Measurements from ENCODE around the gene POLN. TPM values are rescaled to one million over a fixed set of nuclear protein-coding genes. Genes with fewer than 3 reads are reported as not detected.

Gene POLN
- total and polyA plus RNA-seq, 2 of the 4 experiments (the other 2 are of a cell fraction) = 0.63 to 0.72 TPM

DNA sequence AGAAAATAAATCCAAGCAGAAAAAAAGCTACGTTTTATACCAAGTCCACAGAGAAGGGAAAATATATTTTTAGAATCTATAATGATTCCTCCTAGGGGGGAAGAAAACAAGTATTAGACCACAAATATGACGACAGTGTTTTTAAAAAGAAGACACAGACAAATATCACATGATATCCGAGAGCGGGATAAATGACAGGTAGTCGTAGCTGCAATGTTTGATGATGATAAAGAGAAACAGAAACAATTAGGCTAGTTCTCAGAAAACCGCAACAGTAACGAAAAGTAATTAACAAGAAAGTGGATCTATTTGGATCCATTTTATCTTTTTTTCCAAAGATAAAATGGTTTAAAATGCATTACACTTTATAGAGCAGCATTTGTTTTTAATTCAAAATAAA lies 918 bp downstream of the POLN start:
- ChIA-PET CTCF (no interaction called here), POLR2A (ENCODE audit: unreplicated experiment) (no interaction called here)
- TF ChIP-seq CEBPB (IDR thresholded peaks at IDR 0.05; ENCODE audit: low read depth, low read length) (no peak), BHLHE40 (IDR thresholded peaks at IDR 0.05; ENCODE audit: low read depth, low read length) (no peak), RAD21 (IDR thresholded peaks at IDR 0.05; ENCODE audit: low read length) (no peak), RCOR1 (IDR thresholded peaks at IDR 0.05; ENCODE audit: insufficient replicate concordance, low read length) (no peak), SMC3 (IDR thresholded peaks at IDR 0.05; ENCODE audit: low read depth, low read length) (no peak), NFE2L2 (IDR thresholded peaks at IDR 0.05; ENCODE audit: low read depth, low read length) (no peak)
- no peak overlapping the region for H2AK5ac ChIP-seq (ENCODE audit: low read depth, low read length)
- in situ Hi-C loops (cut with MboI; ENCODE audit: low sequenced_read_pairs) = no loop called here
- no peak overlapping the region for H3K4ac ChIP-seq (ENCODE audit: low read depth, low read length)
- ATAC-seq (ENCODE audit: low read depth) = no peak
- no peak overlapping the region for H2AK9ac ChIP-seq (replicated peaks; ENCODE audit: low read depth, low read length, poor library complexity)
- H3K14ac ChIP-seq (replicated peaks; ENCODE audit: low read depth, low read length) = no peak overlapping the region
- H4K91ac ChIP-seq (ENCODE audit: insufficient read depth, low read depth, low read length) = no peak overlapping the region
- no peak overlapping the region for H2BK20ac ChIP-seq (ENCODE audit: low read depth, low read length)
- no peak overlapping the region for H2BK120ac ChIP-seq (ENCODE audit: low read depth, low read length)
- H3K23ac ChIP-seq (ENCODE audit: low read depth, low read length) = peak overlapping the region; percentile 30
- no peak overlapping the region for H2BK15ac ChIP-seq (ENCODE audit: low read depth, low read length)
- peaks cover 2% of the 10 kb centered on the region; the same call in 1 of the 2 replicates for H3K36me3 ChIP-seq (ENCODE audit: control insufficient read depth, insufficient read depth, low read length)
- peaks cover 6% of the 10 kb centered on the region for H3K4me1 ChIP-seq (ENCODE audit: control insufficient read depth, insufficient read depth, low read length)
- H3K18ac ChIP-seq (ENCODE audit: low read depth, low read length) = no peak overlapping the region
- no peaks in the 10 kb centered on the region for H3K27me3 ChIP-seq (ENCODE audit: control insufficient read depth, insufficient read depth, low read length)
- dilution Hi-C loops (cut with HindIII; ENCODE audit: low sequenced_read_pairs, unreplicated experiment) = no loop called here
- DNase-seq = no peak
- H2AFZ ChIP-seq (replicated peaks; ENCODE audit: low read length, poor library complexity) = no peak overlapping the region
- no TSS peak for BruUV-seq (replicated peaks)
- intact Hi-C loops (cut with micrococcal nuclease) = loop anchor here (5.0 kb wide), 1 partner anchor 221 kb away; no protein-coding TSS in a partner anchor
- no peak overlapping the region for H2BK5ac ChIP-seq (ENCODE audit: low read depth, low read length, poor library complexity, severe bottlenecking)
- peak overlapping the region in 1 of 2 experiments; percentile 45; a peak in 1 of 4 replicates for H4K8ac ChIP-seq (ENCODE audit: low read depth in 2 of 2, low read length in 2 of 2)
- H3K79me1 ChIP-seq (ENCODE audit: low read depth in 1 of 2, low read length in 2 of 2) = peaks cover 9 to 24% of the 10 kb centered on the region in 2 experiments
- peak overlapping the region; percentile 96 for H3K4me2 ChIP-seq (ENCODE audit: low read depth, low read length)
- H4K5ac ChIP-seq (ENCODE audit: low read depth, low read length) = no peak overlapping the region
- H3K56ac ChIP-seq (ENCODE audit: extremely low read depth, insufficient read depth, low read length) = peak overlapping the region; percentile 50; the same call in 1 of the 2 replicates
- peak overlapping the region; percentile 90 for H3K9ac ChIP-seq (ENCODE audit: low read depth, low read length)
- no peaks in the 10 kb centered on the region for H3K9me3 ChIP-seq (ENCODE audit: control insufficient read depth, insufficient read depth, low read length)
- no peaks in the 10 kb centered on the region for H3K9me1 ChIP-seq (ENCODE audit: insufficient read depth, low read length)
- no CpG with 5 or more reads among the region's 7 CpGs for WGBS, 2 experiments (ENCODE audit: extremely low coverage in 2 of 2, insufficient read length in 1 of 2)
- peak overlapping the region; percentile 78 for H3K4me3 ChIP-seq (ENCODE audit: insufficient read depth, low read depth, low read length)
- peaks cover 6% of the 10 kb centered on the region for H4K20me1 ChIP-seq (ENCODE audit: insufficient read depth, low read length)
- peak overlapping the region; percentile 48 for H3K27ac ChIP-seq (ENCODE audit: insufficient read depth, low read length)

Data from IMR-90 (cell line).